ENCODE results near the gene LYPD4.

The LYPD4 gene

GRCh38 chr19:41886761-41887710 lies 42.6 kb upstream of the LYPD4 start:
- peak; percentile 69 for DNase-seq (ENCODE audit: low spot score)
- TF ChIP-seq CTCF (IDR thresholded peaks at IDR 0.05; ENCODE audit: extremely low read depth, missing control alignments): no peak

DNA sequence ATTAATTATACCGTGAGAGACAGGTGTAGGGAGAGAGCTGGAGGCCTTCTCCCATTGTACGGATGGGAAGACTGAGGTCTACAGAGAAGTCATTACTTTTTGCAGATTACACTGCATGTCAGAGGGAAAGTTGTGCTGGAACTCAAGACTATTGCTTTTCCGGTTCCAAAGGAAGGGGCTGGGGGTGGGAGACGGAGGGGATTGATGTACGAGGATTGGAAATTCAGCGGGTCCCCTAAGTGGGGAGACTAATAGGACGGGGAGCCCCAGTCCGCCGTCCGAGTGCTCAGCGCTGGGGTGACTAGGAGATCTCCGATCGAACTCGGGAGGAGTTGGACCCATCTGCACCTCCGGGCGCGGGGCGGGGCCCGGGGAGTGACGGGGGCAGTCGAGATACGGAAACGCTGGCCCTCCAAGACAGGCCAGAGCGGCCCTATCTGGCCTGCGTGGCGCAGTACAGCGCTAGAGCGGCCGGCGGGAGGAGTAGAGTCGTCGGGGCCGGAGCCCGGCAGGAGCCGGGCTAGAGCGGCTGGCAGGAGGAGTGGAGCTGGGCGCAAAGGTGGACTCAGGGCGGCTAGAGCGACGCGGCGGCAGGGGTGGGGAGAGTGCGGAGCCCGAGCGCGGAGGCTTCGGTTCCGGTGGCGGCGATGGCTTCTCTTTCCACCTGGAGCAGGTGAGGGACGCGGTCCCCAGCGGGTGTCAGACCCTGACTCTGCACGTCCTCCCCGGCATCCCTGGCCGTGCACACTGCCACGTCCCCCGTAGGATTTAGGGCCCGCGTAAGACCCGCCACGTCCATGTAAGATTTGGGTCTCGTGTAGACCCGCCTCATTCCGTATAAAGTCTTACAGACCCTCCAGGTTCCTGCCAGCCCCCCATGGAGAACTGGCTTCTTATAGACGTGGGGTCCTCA lies 39.6 kb upstream of the LYPD4 start:
- DNase-seq (ENCODE audit: low spot score): peak; percentile 96
- TF ChIP-seq CTCF (IDR thresholded peaks at IDR 0.05; ENCODE audit: extremely low read depth, missing control alignments): no peak

- TF ChIP-seq CTCF (IDR thresholded peaks at IDR 0.05; ENCODE audit: extremely low read depth, missing control alignments): no peak
These were observed 39.0 kb upstream of the LYPD4 start for GRCh38 chr19:41883463-41883820.

DNA sequence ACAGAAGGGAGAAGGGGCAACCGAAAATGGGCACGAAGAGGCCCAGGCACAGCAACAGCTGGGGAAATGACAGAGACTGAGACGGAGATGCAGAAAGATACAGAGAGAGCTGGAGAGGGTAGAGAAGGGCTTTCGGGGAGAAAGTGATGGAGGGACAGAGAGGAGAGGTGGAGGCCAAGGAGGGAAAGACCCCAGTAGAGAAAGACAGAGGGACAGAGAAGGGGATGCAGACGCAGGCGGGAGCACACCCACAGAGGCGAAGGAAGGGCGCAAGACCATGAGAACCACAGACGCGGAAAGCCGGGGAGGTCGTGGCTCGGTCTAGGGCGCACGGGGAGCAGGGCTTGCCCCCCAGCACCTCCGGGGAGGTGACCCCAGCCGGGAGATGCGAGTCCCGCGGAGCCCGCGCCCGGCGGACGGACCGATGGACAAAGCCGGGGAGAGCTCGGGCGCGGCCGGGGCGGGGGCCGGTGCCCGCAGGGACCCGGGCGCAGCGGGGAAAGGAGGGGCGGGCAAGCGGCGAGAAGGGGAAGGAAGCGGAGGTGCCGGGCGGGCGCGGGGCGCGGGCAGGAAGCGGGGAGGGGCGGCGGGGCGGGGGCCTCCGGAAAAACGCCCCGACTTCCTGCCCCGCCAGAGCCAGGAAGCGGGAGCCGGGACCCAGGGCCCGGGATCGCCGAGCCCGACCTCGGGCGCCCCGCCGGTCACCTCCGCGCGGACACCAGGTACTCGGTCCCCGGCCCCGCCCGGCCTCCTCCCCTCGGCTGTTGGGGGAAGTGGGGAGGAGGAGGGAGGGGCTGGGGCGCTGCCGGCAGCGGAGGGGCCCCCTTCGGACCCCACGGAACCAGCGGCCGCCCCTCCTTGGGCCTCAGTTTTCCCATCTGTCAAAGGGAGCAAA lies 38.3 kb upstream of the LYPD4 start, which contains the start of gene ARHGEF1:
Gene ARHGEF1 (plus strand): TSS at position 617 of the 895 bp plus-strand sequence. CDS start 4,899 bp downstream, outside the sequence.
- peak; percentile 76 for DNase-seq (ENCODE audit: low spot score)
- TF ChIP-seq CTCF (IDR thresholded peaks at IDR 0.05; ENCODE audit: extremely low read depth, missing control alignments): no peak

More at GRCh38 chr19:41883463-41883820, 39.0 kb upstream of the LYPD4 start:
- peak; percentile 22 for DNase-seq (ENCODE audit: low spot score)

DNA sequence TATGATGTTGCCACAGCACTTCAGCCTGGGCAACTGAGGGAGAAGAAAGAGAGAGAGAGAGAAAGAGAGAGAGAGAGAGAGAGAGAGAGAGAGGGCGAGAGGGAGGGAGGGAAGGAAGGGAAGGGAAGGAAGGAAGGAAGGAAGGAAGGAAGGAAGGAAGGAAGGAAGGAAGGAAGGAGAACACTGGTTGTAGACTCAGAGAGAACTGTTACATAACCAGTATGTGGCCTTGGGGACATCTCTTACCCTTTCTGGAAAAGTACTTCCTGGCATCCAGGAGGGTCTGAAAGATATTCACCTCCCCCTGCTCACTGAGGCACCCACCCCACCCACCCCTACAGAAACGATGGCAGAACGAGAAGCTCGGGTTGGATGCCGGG lies 35.8 kb upstream of the LYPD4 start:
- no peak for DNase-seq (ENCODE audit: low spot score)
- TF ChIP-seq CTCF (IDR thresholded peaks at IDR 0.05; ENCODE audit: extremely low read depth, missing control alignments): no peak

DNA sequence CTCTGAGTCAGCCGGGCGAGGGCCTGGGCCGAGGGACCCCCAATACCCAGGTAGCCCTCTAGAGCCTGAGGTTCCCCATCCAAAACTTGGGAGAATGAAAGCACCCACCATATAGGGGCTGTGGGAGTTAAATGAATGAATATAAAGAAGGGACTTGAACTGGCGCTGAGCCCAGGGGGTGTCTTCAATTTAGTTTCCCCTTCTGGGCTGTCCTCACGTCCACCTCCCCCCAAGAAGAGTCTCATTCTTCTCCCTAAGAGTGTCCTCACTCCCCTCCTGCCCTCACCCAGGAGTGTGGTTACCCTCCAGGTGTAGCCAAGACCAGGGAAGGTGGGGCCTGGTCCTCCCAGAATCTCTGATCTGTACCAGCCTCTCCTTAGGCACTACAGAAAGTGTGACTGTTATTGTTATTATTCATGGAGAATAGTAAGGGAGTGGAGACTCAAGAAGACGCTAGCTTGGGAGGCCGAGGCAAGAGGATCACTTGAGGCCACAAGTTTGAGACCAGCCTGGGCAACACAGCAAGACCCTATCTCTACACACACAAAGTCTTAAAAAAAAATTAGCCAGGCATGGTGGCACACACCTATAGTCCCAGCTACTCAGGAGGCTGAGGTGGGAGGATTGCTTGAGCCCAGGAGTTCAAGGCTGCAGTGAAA lies 35.3 kb upstream of the LYPD4 start:
- no peak for TF ChIP-seq CTCF (IDR thresholded peaks at IDR 0.05; ENCODE audit: extremely low read depth, missing control alignments)

More for the DNA sequence above, 35.3 kb upstream of the LYPD4 start:
- no peak for DNase-seq (ENCODE audit: low spot score)

Measured in GM20000 (cell line).